Activated T-cell treated with anti-CD3 and anti-CD28 coated beads for 24 hours (primary cell): ENCODE results near the gene KCNMA1.
"Not testable (repeated sequence)": the region's sequence is repeated elsewhere in the genome, so short reads cannot be mapped to it uniquely, and the experiment has no call there.

Source experiments
- DNase-seq: peaks from one replicate; pipeline ENCODE4 v3.0.0-alpha.2; 2020; ENCODE audit warnings: low read depth

Gene KCNMA1

DNA sequence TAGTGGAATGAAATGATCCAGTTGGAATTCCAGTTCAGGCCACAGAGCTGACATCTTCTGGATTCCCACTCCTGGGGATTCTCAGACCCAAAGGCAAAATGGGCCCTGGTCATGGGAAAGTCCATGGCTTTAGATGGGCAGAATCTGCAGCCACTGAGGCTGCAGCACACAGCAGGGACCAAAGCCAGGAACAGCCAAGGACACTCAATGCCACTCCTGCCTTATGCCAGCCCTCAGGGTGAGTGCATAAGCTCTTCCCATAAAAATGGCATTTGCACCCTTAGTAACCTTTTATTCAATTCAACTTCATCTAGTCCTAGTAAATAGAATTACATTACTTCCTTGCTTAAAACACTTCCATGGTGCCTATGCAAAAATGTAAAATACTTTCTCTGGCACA is 274.4 kb downstream of the KCNMA1 start:
- no peak for DNase-seq

GRCh38 chr10:77361831-77362230 is 275.8 kb downstream of the KCNMA1 start:
- no peak for DNase-seq

DNA sequence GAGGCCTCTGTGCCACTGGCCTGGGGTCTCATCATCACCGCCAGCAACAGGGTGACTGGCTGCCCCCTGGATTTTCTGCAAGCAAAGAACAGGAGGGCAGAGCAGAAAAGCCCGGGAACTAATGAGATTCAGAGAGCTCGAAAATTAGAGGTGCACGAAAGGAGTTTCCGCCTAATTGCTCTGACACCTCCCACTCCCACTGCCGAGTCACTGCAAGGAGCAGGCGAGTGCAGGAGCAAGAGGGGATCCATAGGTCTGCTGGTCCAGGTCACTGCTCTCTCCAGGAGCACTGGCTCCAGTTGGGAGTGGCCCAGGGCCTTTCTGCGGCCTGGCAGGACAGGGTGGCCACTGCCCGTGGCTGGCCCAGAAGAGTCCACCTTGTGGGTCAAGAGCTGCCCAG is 276.2 kb downstream of the KCNMA1 start:
- DNase-seq: no peak

GRCh38 chr10:77360835-77361234 is 276.8 kb downstream of the KCNMA1 start:
- DNase-seq: no peak

GRCh38 chr10:77359950-77360520 is 277.6 kb downstream of the KCNMA1 start:
- DNase-seq: no peak

- DNase-seq: no peak
Measured at GRCh38 chr10:77359287-77359691, 278.3 kb downstream of the KCNMA1 start.

DNA sequence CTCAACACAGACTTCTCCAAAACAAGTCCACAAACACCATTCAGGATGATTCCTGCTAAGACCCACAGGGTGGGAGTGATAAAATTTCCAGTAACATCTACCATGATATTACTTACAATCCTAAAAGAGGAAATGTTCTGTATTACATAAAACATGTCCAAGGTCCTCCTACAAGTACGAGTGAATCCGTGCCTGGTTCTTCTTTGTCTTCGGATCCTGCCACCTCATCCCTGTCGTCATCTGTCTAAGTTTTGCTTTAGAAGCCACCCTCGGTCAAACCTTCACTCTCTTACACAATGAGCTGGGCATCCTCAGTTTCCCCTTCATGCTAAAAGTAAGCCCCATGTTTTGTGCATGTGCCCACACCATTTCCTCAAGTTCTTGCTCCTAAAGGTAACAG is 279.0 kb downstream of the KCNMA1 start:
- DNase-seq: no peak

GRCh38 chr10:77357611-77358310 is 279.8 kb downstream of the KCNMA1 start:
- DNase-seq: no peak

DNA sequence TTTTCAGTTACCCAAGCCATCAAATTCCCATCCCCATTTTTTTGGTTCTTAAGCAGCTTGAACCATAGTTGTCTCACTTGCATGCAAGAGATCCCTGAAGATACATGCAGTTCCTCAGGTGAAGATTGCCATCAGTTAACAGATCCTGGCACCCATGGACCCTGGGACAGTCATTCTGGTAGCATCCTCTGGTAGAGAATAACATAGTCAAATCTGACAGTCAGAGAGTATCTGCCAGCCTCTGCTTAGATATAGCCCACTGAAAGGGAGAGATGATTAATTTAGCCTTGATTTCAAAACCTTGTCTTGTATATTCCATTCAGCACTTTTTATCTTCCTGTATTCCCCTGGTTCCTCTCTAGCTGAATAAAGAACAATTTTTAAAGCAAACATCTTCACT is 280.4 kb downstream of the KCNMA1 start:
- DNase-seq: no peak

GRCh38 chr10:77355844-77356243 is 281.8 kb downstream of the KCNMA1 start:
- no peak for DNase-seq

- no peak for DNase-seq
Measured at GRCh38 chr10:77351386-77351785, 286.2 kb downstream of the KCNMA1 start.

GRCh38 chr10:77350711-77351119 is 286.9 kb downstream of the KCNMA1 start:
- no peak for DNase-seq

DNA sequence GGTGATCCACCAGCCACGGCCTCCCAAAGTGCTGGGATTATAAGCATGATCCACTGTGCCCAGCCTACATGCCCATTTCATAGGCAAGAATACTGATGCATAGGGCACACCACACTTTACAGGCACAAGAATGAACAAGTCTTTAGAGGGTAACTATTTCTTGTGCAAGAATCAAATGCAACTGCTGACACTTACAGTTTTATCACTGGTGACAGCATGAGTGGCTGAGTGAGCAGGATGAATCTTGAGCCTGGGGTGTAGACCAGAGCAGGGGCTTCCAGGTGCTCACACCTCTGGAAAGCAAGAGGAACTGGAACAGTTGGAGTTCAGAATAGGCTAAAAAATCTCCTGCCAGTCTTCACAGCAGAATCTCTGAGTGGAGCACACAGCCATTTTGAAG is 287.5 kb downstream of the KCNMA1 start:
- DNase-seq: no peak

DNA sequence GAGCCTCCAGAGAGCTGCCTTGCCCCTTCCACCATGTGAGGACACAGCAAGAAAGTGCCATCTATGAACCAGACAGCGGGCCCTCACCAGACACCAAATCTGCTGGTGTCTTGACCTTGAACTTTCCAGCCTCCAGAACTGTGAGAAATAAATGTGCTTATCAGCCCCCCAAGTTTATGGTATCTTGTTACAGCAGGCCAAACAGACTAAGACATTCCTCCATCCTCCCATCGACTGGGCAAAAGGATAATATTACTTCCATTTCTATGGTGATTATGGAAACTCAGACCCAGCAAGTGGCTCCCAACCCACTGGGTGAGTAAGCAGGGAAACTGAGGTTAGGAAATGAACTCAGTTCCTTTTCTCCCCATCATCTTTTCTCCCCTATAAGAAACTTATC is 288.4 kb downstream of the KCNMA1 start:
- no peak for DNase-seq

DNA sequence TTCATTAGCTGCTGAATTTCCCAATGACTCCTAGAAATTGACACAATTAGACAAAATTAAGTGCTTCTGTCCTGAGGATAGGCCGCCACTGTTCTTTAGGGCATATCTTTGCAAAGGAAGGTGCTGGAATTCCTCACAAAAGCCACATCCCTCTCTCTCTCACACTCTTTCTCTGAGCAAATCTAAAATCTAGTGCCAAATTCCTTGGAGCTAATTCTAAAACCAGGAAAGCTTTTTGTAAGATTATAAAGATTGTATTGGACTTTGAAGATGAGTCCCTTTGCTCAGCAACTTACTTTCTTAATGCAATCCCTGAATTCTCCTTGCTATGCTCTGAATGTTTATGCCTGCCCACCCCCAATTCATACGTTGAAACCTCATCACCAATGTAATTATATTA is 288.9 kb downstream of the KCNMA1 start:
- DNase-seq: no peak

GRCh38 chr10:77348082-77348481 is 289.5 kb downstream of the KCNMA1 start:
- no peak for DNase-seq

DNA sequence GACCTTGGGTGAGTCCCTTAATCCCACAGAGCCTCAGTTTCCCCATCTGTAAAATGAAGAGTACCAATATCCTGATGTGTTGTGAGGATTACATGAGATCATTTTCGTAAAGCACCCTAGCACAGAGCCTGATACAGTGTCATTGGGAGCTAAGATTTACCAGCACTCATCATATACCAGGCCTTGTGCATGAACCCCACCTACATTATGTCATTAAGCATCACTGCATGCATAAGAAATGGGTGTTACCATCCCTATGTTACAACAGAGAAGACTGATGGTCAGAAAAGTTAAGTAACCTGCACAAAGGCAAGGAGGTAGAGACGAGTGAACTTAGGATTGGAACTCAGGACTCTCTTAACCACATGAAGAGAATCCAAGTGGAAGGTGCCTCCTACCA is 290.6 kb downstream of the KCNMA1 start:
- DNase-seq: no peak

- no peak for DNase-seq
Measured at GRCh38 chr10:77341055-77341454, 296.6 kb downstream of the KCNMA1 start.

- DNase-seq: not testable (repeated sequence)
Measured at GRCh38 chr10:77339872-77340271, 297.7 kb downstream of the KCNMA1 start.

DNA sequence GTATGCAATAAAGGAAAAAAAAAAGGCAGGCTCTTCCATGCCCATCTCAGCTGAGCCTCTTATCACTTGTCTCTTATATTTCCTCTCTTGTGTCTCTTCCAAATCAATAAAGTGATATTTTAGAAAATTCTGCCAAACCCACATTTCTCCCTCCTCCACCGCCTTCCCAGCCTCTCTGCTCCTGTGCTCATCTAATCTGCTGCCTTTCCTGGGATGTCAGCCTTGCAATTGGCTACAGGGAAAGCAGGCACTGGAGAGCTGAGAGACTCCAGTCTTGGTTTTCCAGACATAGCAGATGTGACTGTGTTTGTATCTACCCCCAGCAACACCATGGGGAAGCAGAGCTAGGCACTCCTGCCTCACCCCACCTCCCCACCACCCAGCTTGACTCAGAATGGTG is 298.4 kb downstream of the KCNMA1 start:
- no peak for DNase-seq

GRCh38 chr10:77338143-77338542 is 299.5 kb downstream of the KCNMA1 start:
- DNase-seq: no peak

DNA sequence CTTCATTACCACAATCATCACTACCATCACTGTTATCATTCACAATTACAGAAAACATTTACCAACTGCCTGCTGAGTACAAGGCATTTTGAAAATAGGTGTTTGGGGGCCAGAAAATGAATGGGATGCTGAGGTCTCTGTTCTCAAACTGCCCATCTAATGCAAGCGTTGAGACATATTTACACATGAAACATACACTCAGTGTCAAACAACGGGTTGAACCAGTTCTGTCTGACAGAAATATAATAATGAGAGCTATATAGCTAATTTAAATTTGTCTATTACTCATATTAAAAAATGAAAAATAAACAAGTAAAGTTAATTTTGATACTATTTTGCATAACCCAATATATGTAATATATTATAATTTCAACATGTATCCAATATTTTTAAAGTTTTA is 303.1 kb downstream of the KCNMA1 start:
- DNase-seq: no peak

DNA sequence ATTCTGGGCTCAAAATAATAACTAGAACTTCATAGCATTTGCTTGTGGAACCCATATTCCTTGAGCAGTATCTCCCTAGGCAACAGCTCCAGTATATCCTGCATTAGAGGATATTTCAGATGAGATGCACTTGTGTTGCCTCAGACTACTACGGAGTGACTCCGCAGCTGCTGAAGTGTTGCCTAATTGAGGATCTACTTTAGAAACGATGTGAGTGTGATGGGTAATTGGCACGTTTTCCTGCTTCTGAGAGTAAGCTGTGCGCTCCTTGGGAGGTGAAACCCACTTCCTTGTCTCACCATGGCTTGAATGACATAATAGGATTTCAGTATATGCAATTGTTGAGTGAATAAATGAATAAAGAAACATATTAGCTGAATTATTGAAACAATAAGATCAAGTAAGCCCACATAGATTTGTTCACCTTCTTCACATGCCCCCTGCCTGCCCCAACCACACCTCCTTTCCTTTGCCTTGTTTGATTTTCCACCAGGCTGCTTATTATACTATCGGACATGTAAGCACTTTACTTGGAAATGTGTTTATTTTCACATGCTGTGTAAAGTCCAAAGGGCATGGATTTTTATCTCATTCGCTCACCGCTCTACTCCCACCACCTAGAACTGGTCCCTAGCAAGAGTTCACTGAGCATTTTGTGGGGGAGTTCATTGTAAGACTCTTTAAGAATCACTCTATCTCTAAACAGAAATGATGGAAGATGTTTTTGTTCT is 303.8 kb downstream of the KCNMA1 start:
- no peak for DNase-seq

DNA sequence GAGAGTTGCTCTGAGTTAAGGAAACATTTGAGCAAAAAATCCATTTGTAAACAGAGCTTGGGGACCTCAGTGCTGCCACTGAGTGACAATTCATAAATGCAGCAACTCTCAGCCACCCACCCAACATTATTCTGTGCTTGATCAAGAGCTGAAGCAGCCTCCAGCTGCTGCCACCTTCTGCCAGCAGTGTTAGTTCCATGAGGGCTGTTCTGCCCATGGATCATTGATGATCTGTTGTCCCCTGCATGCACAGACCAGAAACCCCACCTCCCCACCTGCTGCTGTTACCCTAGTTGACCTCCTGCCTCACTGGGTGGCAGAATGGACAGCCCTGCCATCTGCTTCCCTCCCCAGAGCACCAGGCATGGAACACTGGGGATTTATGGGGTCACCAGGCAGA is 305.4 kb downstream of the KCNMA1 start:
- DNase-seq: no peak
